GM18511 (cell line): ENCODE data around the gene GRM1.
"Not testable (repeated sequence)": the region's sequence is repeated elsewhere in the genome, so short reads cannot be mapped to it uniquely, and the experiment has no call there.

Experiments used
- ATAC-seq: cut with Tn5 transposase; IDR thresholded peaks from one replicate; pipeline ENCODE4 v1.9.1; 2021; ENCODE audit warnings: mild to moderate bottlenecking, moderate library complexity; ENCODE audit not compliant: unreplicated experiment

The GRM1 gene

DNA sequence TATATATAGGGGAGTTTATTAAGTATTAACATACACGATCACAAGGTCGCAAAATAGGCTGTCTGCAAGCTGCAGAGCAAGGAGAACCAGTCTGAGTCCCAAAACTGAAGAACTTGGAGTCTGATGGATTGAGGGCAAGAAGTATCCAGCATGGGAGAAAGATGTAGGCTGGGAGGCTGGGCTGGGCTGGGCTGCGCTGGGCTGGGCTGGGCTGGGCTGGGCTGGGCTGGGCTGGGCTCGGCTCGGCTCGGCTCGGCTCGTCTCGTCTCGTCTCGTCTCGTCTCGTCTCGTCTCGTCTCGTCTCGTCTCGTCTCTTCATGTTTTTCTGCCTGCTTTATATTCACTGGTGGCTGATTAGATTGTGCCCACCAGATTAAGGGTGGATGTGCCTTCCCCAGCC, 238.6 kb downstream of the GRM1 start:
- ATAC-seq = no peak

DNA sequence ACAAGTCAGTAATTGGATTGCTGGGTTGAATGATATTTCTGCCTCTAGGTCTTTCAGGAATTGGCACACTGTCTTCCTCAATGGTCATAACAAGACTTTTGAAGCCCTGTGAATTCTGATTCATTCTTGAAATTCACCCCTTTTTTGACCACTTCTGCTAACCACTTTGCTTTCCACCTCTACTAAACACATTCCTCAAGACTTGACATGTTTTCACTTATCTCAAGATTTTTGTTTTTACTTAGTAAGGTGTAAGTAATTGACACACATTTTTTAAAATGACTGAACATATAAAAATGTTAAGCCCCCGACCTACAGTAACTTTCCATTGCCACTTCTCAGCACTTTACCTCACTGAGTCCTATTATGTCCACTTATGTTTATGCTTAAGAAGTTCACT, 239.1 kb downstream of the GRM1 start:
- no peak for ATAC-seq

DNA sequence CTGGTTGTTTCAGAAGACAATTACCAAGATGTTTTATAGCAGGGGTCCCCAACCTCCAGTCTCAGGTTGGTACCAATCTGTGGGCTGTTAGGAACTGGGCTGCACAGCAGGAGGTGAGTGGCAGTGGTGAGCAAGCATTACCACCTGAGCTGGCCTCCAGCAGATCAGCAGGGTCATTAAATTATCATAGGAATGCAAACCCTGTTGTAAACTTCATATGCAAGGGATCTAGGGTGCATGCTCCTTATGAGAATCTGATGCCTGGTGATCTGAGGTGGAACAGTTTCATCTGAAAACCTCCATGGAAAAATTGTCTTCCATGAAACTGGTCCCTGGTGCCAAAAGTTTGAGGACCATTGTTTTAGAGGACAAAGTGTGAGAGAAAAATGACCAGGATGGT, 240.6 kb downstream of the GRM1 start:
- ATAC-seq = no peak

DNA sequence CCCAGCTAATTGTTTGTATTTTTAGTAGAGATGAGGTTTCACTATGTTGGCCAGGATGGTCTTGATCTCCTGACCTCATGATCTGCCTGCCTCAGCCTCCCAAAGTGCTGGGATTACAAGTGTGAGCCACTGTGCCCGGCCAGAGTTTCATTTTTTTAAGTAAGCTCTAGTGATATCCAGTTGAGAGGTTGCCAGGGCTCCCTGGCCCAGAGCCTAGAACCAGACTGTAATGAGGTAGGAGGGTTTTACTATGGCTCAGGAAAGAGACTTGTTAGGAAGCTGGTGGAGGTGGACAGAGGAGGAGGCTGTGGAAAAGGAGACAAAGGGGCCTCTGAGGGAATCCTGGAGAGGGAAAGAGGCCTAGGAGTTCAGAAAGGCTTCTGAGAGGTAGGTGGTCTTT, 242.3 kb downstream of the GRM1 start:
- not testable (repeated sequence) for ATAC-seq

GRCh38 chr6:146273490-146273889, 244.6 kb downstream of the GRM1 start:
- ATAC-seq = no peak

GRCh38 chr6:146277142-146277541, 248.3 kb downstream of the GRM1 start:
- ATAC-seq = no peak

- peak; percentile 57 for ATAC-seq
These were observed 252.9 kb downstream of the GRM1 start for GRCh38 chr6:146281651-146282362.

DNA sequence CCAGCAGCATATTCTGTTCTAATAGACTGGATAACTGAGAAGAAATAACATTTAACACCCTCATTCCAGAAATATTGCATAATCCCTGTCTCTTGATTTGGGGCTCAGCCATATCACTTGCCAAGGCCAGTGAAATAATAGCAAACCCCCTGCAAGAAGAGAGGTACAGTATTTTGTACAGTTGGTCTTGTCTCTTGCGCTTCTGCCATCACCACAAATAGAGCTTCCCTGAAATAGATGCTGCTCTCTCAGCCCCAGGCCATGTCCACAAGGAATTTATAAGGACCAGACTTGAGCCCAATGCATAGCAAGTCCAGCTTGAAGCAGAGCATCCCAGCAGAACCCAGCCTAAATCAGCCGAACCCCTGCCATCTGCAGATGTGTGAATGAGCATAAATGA, 254.0 kb downstream of the GRM1 start:
- no peak for ATAC-seq

GRCh38 chr6:146284311-146284710, 255.4 kb downstream of the GRM1 start:
- no peak for ATAC-seq

DNA sequence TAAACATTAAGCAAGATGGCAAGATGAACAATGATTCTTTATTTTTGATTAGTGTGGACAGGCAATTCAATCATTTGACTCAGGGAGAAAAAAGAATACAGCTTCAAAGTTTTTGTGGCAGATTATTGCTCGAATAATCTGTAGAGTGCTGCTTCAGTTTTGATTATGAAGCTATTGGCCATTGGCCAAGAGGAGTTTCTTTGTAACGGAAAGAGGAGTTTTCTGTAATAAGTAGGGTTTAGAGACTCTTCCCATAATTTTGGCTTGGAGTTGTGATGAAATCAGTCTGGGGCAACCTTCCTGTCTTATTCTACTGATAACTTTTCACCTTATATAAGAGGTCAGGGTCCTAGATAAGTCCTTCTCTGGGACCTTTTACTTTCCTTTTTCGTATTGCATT, 258.1 kb downstream of the GRM1 start:
- ATAC-seq = no peak

- no peak for ATAC-seq
These were observed 259.0 kb downstream of the GRM1 start for GRCh38 chr6:146287691-146288369.

DNA sequence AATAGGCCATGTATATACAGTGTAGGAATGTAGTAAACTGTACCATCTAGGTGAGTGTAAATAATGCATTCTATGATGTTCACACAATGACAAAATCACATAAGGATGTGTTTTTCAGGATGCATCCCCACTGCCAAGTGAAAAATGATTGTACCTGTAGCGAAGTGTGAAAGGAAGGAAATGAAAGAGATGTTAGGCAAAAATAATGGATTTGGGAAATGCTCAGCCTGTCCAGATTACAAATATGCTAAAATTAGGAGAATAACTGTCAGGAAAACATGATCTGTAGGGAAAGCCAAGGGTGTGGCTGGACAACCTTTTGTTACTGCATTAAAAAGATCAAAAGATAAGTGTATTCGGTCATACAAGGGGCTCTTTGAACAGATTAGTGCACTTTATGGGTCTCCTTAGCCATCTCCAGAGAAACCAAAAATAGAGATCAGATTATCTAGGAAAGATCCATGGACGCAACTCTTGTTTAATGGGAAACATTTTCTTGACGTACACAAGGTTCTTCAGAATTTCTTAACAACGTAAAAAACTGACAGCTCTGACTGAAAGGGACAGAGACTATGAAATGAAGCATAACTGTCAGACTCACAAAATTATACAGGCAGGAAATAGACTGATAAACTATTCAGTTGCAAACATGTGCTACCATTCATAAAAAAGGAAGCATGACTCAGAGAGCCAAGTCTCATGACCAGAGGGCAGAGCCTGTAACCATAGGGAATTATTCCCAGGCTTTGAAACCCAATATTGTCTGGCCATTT, 261.1 kb downstream of the GRM1 start:
- no peak for ATAC-seq

DNA sequence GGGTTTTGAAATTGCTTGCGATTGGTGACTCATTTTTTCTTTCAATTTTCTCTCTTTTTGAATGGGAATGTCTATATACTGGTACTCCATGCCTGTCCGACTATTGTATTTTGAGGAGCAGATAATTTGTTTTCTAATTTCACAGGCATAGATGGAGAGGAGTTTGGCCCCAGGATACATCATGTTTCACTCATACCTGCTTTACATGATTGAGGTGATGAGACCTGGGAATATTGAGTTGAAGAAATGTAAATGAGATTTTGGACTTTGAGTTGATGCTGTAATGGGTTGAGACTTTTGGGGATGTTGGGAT, 261.7 kb downstream of the GRM1 start:
- ATAC-seq = no peak

GRCh38 chr6:146292506-146292905, 263.6 kb downstream of the GRM1 start:
- ATAC-seq = no peak

- ATAC-seq = no peak
These were observed 266.8 kb downstream of the GRM1 start for GRCh38 chr6:146295695-146296094.

GRCh38 chr6:146297815-146298214, 269.0 kb downstream of the GRM1 start:
- ATAC-seq = no peak

GRCh38 chr6:146300521-146300920, 271.7 kb downstream of the GRM1 start:
- ATAC-seq = no peak

DNA sequence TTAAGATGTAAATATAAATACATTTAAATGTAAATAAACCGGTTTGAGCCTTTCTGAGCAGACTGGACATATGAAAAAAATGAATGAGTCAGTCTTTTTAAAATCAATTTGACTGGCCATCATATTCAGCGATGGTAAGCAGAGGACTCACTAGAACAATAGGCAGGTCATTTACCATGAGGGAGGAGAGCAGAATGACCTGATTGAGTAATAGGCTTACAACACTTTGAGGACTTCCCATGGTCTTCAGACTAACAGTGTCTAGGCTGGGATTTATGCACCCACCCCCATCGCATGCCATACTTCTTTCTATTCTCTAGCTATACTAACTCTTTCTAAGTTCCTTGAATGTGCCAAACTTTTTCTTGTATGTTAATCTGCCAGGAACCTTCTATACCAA, 272.9 kb downstream of the GRM1 start:
- ATAC-seq = no peak

DNA sequence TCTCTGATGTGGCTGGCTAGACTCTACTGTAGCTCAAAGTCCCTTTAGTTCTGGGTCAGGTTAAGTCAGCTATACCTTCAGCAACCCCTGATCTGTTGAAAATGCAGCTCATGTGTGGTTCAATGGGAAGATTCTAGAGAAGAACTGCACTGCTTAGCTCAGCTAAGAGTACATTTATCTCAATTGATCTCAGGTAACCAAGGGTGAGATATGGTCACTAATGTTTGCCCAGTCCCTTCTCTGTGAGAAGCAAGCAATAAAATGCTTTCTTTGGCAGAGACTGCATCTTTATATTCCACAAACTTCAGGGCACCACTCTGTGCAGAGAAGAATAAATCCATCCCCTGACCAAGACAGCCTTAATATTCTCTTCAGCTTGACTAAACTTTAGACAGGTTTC, 274.1 kb downstream of the GRM1 start:
- ATAC-seq = no peak

DNA sequence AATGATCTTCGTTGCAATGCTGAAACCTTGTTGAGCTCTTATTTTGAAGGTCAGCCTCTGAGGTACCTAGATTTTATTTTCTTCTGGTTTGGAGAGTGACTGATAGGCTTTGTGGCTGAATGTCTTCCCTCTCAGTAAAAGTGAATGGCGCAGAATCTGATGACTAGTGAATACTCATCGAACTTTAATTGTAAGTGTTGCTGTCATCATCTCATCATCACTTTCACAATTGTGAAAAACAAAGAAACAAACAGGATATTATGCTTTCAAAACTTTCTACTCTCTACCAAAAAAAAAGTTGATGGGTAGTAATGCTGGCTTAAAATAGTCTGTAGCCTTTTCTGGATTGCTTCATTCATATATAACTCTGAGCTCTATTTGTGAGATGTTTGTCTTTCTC, 275.3 kb downstream of the GRM1 start:
- no peak for ATAC-seq

- ATAC-seq = no peak
These were observed 276.2 kb downstream of the GRM1 start for GRCh38 chr6:146305092-146305491.

GRCh38 chr6:146305951-146306350, 277.1 kb downstream of the GRM1 start:
- no peak for ATAC-seq
